ENCODE data around the gene AFF2.

AFF2 gene

GRCh38 chrX:148615491-148615890 lies 115.1 kb downstream of the AFF2 start:
- no peak for ATAC-seq (ENCODE audit: low read depth)
- Mint-ChIP-seq H3K4me3 (no peak overlapping the region), H3K9me3 (no peaks in the 10 kb centered on the region), H3K36me3 (no peaks in the 10 kb centered on the region), H3K27me3 (no peaks in the 10 kb centered on the region), H3K4me1 (peaks cover 2% of the 10 kb centered on the region), H3K27ac (no peak overlapping the region)
- no peak for DNase-seq (ENCODE audit: low spot score in 2 of 2)

- no peaks in the 10 kb centered on the region for H3K9me3 Mint-ChIP-seq
- DNase-seq (ENCODE audit: low spot score in 2 of 2): no peak
Observed at GRCh38 chrX:148618470-148619445, 118.3 kb downstream of the AFF2 start.

GRCh38 chrX:148620023-148620422 lies 119.6 kb downstream of the AFF2 start:
- ATAC-seq (ENCODE audit: low read depth): no peak
- Mint-ChIP-seq H3K36me3 (no peaks in the 10 kb centered on the region), H3K27ac (no peak overlapping the region), H3K9me3 (no peaks in the 10 kb centered on the region), H3K4me3 (no peak overlapping the region), H3K4me1 (no peaks in the 10 kb centered on the region), H3K27me3 (no peaks in the 10 kb centered on the region)
- DNase-seq (ENCODE audit: low spot score in 2 of 2): no peak

More at GRCh38 chrX:148618470-148619445, 118.3 kb downstream of the AFF2 start:
- Mint-ChIP-seq H3K27me3 (no peaks in the 10 kb centered on the region), H3K36me3 (no peaks in the 10 kb centered on the region), H3K4me3 (no peak overlapping the region), H3K27ac (no peak overlapping the region), H3K4me1 (no peaks in the 10 kb centered on the region)
- no peak for ATAC-seq (ENCODE audit: low read depth)

GRCh38 chrX:148624951-148625474 lies 124.6 kb downstream of the AFF2 start:
- Mint-ChIP-seq H3K4me3 (no peak overlapping the region), H3K27me3 (no peaks in the 10 kb centered on the region)

GRCh38 chrX:148628621-148629020 lies 128.2 kb downstream of the AFF2 start:
- Mint-ChIP-seq H3K4me1 (no peaks in the 10 kb centered on the region), H3K9me3 (no peaks in the 10 kb centered on the region), H3K27ac (no peak overlapping the region), H3K4me3 (no peak overlapping the region), H3K36me3 (no peaks in the 10 kb centered on the region), H3K27me3 (no peaks in the 10 kb centered on the region)
- ATAC-seq (ENCODE audit: low read depth) (no peak), DNase-seq (ENCODE audit: low spot score in 2 of 2) (no peak)

More at GRCh38 chrX:148624951-148625474, 124.6 kb downstream of the AFF2 start:
- no peak for ATAC-seq (ENCODE audit: low read depth)
- no peaks in the 10 kb centered on the region for H3K4me1 Mint-ChIP-seq
- H3K27ac Mint-ChIP-seq: no peak overlapping the region
- no peaks in the 10 kb centered on the region for H3K36me3 Mint-ChIP-seq
- H3K9me3 Mint-ChIP-seq: no peaks in the 10 kb centered on the region
- no peak for DNase-seq (ENCODE audit: low spot score in 2 of 2)

- ATAC-seq (ENCODE audit: low read depth): no peak
- Mint-ChIP-seq H3K27ac (no peak overlapping the region), H3K4me1 (no peaks in the 10 kb centered on the region), H3K9me3 (no peaks in the 10 kb centered on the region), H3K4me3 (no peak overlapping the region), H3K36me3 (no peaks in the 10 kb centered on the region), H3K27me3 (no peaks in the 10 kb centered on the region)
- DNase-seq (ENCODE audit: low spot score in 2 of 2): no peak
Observed at GRCh38 chrX:148629434-148629833, 129.0 kb downstream of the AFF2 start.

- DNase-seq (ENCODE audit: low spot score in 2 of 2) (no peak), ATAC-seq (ENCODE audit: low read depth) (no peak)
- no peak overlapping the region for H3K27ac Mint-ChIP-seq
- no peaks in the 10 kb centered on the region for H3K36me3 Mint-ChIP-seq
- H3K9me3 Mint-ChIP-seq: no peaks in the 10 kb centered on the region
- no peak overlapping the region for H3K4me3 Mint-ChIP-seq
- no peaks in the 10 kb centered on the region for H3K4me1 Mint-ChIP-seq
- H3K27me3 Mint-ChIP-seq: no peaks in the 10 kb centered on the region
Observed at GRCh38 chrX:148632444-148632843, 132.0 kb downstream of the AFF2 start.

- Mint-ChIP-seq H3K9me3 (no peaks in the 10 kb centered on the region), H3K4me3 (no peak overlapping the region), H3K27me3 (no peaks in the 10 kb centered on the region), H3K27ac (no peak overlapping the region), H3K36me3 (no peaks in the 10 kb centered on the region), H3K4me1 (no peaks in the 10 kb centered on the region)
- ATAC-seq (ENCODE audit: low read depth) (no peak), DNase-seq (ENCODE audit: low spot score in 2 of 2) (no peak)
Observed at GRCh38 chrX:148633218-148633908, 132.9 kb downstream of the AFF2 start.

- Mint-ChIP-seq H3K27ac (no peak overlapping the region), H3K9me3 (peaks cover 1% of the 10 kb centered on the region), H3K27me3 (no peaks in the 10 kb centered on the region), H3K36me3 (no peaks in the 10 kb centered on the region), H3K4me3 (no peak overlapping the region), H3K4me1 (no peaks in the 10 kb centered on the region)
- DNase-seq (ENCODE audit: low spot score in 2 of 2) (no peak), ATAC-seq (ENCODE audit: low read depth) (no peak)
Observed at GRCh38 chrX:148634591-148634990, 134.2 kb downstream of the AFF2 start.

- H3K9me3 Mint-ChIP-seq: peaks cover under 1% of the 10 kb centered on the region
Observed at GRCh38 chrX:148643460-148643859, 143.0 kb downstream of the AFF2 start.

GRCh38 chrX:148647651-148648050 lies 147.2 kb downstream of the AFF2 start:
- H3K9me3 Mint-ChIP-seq: no peaks in the 10 kb centered on the region
- H3K27me3 Mint-ChIP-seq: no peaks in the 10 kb centered on the region
- ATAC-seq (ENCODE audit: low read depth) (no peak), DNase-seq (ENCODE audit: low spot score in 2 of 2) (no peak)
- peaks cover 2% of the 10 kb centered on the region for H3K4me1 Mint-ChIP-seq
- H3K4me3 Mint-ChIP-seq: no peak overlapping the region
- no peaks in the 10 kb centered on the region for H3K36me3 Mint-ChIP-seq
- no peak overlapping the region for H3K27ac Mint-ChIP-seq

More at GRCh38 chrX:148643460-148643859, 143.0 kb downstream of the AFF2 start:
- Mint-ChIP-seq H3K4me1 (peaks cover 2% of the 10 kb centered on the region), H3K36me3 (no peaks in the 10 kb centered on the region), H3K27ac (no peak overlapping the region), H3K27me3 (peaks cover 2% of the 10 kb centered on the region), H3K4me3 (no peak overlapping the region)
- DNase-seq (ENCODE audit: low spot score in 2 of 2) (no peak), ATAC-seq (ENCODE audit: low read depth) (no peak)

GRCh38 chrX:148649145-148649795 lies 148.9 kb downstream of the AFF2 start:
- Mint-ChIP-seq H3K4me1 (peaks cover 2% of the 10 kb centered on the region), H3K9me3 (no peaks in the 10 kb centered on the region), H3K36me3 (peaks cover 2% of the 10 kb centered on the region), H3K27ac (no peak overlapping the region), H3K27me3 (no peaks in the 10 kb centered on the region), H3K4me3 (no peak overlapping the region)
- DNase-seq (ENCODE audit: low spot score in 2 of 2): no peak
- no peak for ATAC-seq (ENCODE audit: low read depth)

GRCh38 chrX:148658115-148658730 lies 157.8 kb downstream of the AFF2 start:
- H3K4me1 Mint-ChIP-seq: peaks cover 3% of the 10 kb centered on the region
- peak; percentile 44 for ATAC-seq (ENCODE audit: low read depth)
- no peak overlapping the region for H3K27ac Mint-ChIP-seq
- no peak for DNase-seq (ENCODE audit: low spot score in 2 of 2)
- H3K27me3 Mint-ChIP-seq: no peaks in the 10 kb centered on the region
- no peaks in the 10 kb centered on the region for H3K9me3 Mint-ChIP-seq
- no peak overlapping the region for H3K4me3 Mint-ChIP-seq
- peaks cover 4% of the 10 kb centered on the region for H3K36me3 Mint-ChIP-seq

All from memory B cell (primary cell).